HG03025 (cell line): ENCODE data around the gene TIGD7.

Experiments used
- ATAC-seq: cut with Tn5 transposase; IDR thresholded peaks from one replicate; pipeline ENCODE4 v1.9.1; 2021; ENCODE audit warnings: mild to moderate bottlenecking, moderate library complexity; ENCODE audit not compliant: unreplicated experiment, low FRiP score

The TIGD7 gene

GRCh38 chr16:3305109-3306068 is at the start of gene TIGD7, which contains the start of gene ZNF75A:
TIGD7 (minus strand) TSS chr16:3305430; CDS start chr16:3300614, 4,816 bp downstream.
ZNF75A (plus strand) TSS chr16:3305497; CDS start chr16:3308429, 2,932 bp downstream.
- ATAC-seq: peak; percentile 94

- no peak for ATAC-seq
Observed at GRCh38 chr16:3349175-3349574, 43.9 kb upstream of the TIGD7 start.

DNA sequence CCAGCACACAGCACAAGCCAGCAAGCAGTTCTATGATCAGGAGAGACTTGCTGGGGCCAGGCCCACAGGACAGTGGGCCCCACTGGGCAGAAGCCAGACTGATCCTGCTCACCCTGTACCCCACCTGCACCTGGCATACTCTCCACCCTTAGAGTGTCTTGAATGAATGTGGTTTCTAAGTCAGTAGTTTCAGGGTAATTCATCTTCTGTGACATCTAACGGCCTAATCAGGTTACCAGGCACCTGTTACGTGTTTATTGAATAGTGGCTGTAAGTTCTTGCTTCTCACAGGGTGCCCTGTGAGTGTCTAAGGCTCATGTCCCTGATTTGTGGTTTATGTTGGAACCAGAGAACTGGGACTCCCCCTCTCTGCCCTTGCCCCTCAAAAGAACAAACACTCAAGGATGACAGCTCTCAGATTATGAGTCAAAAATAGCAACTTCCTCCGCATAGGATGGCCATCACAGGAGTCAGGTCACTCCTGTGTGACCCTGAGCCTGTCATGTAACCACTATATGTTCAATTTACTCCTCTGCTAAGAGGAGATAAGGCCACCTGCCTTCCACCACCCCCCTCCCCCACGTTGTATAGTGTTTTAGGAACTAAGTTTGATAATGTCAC is 43.4 kb upstream of the TIGD7 start:
- no peak for ATAC-seq

DNA sequence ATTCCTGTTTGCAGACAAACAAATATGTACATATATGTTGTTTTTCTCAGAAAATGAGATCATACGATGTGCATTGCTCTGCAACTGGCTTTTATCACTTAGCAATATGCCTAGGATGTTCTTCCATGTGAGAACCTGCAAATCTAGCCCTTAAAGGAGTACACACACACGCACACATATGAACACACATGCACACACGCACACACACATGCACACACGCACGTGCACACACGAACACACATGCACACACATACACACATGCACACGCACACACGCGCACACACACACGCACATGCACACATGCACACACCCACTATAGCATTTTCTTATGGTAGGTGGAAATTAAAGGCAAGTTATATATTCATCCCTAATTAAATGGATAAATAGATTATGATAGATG is 42.4 kb upstream of the TIGD7 start:
- ATAC-seq: no peak

DNA sequence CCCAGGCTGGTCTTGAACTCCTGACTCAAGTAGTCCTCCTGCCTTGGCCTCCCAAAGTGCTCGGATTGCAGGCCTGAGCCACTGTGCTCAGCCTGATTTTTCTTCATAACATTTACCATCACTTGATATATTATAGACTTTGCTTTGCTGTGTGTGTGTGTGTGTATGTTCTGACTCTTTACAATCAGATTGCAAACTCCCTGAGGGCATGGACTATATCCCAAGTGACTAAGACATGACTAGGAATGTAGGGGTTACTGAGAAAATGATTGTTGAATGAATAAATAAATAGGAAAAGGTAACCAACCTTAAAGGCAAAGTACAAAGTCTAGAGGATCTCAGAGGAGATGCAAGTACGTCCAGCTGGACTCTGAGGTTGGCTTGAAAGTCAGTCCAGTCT is 40.8 kb upstream of the TIGD7 start:
- ATAC-seq: no peak

GRCh38 chr16:3328643-3329042 is 23.4 kb upstream of the TIGD7 start:
- ATAC-seq: no peak

GRCh38 chr16:3328104-3328503 is 22.9 kb upstream of the TIGD7 start:
- ATAC-seq: no peak

DNA sequence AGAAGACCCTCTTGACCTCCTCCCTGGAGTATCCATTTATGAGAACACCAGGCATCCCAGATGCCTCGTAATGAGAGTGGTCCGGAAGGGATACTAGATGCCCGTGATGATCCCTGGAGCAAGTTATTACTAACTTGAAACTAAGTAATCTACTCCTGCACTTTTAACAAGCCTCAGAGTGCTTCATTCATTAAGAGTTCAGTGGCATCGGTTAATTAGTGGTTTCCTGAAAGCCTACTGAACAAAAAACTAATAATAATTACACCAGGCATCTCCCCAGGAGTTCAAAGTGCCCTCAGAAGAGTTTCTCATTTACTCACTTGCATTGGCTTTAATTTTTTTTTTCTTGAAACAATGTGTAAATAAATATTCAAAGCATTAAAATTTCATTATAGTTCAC is 22.3 kb upstream of the TIGD7 start:
- ATAC-seq: no peak

DNA sequence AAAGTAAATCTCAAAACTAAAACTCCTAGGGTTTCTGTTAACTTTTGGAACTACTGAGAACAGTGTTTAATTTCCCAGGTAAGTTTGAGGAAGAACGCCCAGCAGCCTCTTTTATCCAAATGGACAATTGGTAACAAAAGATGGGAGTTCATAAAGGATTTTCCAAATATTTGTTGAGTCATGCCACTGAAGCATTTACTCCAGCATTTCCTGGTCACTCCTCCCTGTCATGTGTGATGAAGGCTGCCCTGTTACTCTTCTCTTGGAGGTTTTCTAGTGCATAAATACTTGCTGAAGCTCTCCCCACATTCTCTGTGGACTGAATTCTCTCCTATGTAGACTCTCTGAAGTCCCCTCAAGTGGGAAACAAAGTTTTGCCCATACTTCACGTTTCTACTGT is 16.6 kb upstream of the TIGD7 start:
- no peak for ATAC-seq

- no peak for ATAC-seq
Observed at GRCh38 chr16:3317315-3317999, 12.2 kb upstream of the TIGD7 start.

GRCh38 chr16:3311496-3311895 is 6.3 kb upstream of the TIGD7 start:
- ATAC-seq: no peak

DNA sequence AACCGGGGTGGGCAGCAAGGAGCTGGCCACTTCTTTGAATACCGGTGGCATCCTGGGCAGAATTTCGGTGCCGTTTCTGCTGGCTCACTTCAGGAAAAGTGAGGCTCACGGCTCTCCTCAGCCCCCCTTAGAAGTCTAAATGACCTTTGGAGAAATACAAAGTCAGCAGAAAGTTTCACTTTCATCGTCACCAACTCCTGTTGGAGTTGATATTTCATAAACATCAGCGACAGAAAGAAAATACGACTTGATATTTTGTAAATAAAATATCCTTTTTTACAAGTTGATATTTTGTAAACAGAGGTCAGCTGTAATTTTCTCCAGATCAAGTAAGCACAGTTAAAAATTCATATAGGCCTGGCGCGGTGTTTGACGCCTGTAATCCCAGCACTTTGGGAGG is 848 bp upstream of the TIGD7 start:
- no peak for ATAC-seq

- ATAC-seq: no peak
Observed at GRCh38 chr16:3304370-3304769, 860 bp downstream of the TIGD7 start.

DNA sequence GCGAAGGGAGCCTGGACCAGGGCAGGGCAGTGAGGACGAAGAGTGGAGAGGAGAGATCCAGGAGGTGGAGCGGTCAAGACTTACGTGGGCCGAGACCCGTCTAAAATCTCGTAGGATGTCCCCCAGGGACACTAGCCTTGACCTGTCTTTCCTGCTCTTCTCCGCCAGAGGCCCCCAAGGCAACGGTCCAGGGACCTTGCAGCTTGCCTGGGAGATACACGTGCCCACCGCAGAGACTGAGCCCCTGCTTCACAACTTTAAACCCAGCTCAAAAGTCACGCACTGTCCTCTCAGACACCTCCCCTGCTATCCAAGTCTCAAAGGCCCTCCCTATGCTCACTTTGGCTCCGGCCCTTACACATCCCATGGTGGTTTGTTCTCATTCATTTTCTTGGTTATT is 9.4 kb downstream of the TIGD7 start:
- no peak for ATAC-seq

GRCh38 chr16:3295209-3295608 is 10.0 kb downstream of the TIGD7 start:
- ATAC-seq: no peak

- no peak for ATAC-seq
Observed at GRCh38 chr16:3292604-3293003, 12.6 kb downstream of the TIGD7 start.

- no peak for ATAC-seq
Observed at GRCh38 chr16:3289998-3290673, 15.1 kb downstream of the TIGD7 start.

- ATAC-seq: no peak
Observed at GRCh38 chr16:3285131-3285530, 20.1 kb downstream of the TIGD7 start.

GRCh38 chr16:3283543-3284447 is 21.4 kb downstream of the TIGD7 start:
- no peak for ATAC-seq
